ENCODE data around the gene TFDP3.

The TFDP3 gene

DNA sequence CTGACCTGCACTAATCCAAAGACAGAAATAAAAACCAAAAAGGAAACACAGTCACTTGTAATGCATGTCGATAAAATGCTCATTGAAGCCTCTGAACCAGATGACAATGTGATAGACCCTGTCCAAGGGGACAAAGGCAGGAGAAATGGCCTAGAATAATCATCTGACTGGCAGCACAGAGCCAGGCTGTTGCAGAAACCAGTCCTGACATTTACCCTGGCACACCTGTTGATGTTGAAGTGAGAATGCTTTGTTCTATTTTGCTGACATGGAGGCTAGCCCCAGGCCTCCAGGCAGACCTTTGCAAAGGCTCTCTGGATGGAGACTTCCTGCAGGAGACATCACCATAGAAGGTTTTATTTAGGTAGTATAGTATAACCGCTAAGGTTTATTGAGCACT, 41.0 kb downstream of the TFDP3 start:
- no peak overlapping the region for H3K4me3 ChIP-seq (replicated peaks; ENCODE audit: low read depth, low read length)
- TF ChIP-seq CTCF (IDR thresholded peaks at IDR 0.05; ENCODE audit: low read depth, low read length, missing control alignments), result no peak
- DNase-seq (ENCODE audit: extremely low read depth, low read depth), result no peak

DNA sequence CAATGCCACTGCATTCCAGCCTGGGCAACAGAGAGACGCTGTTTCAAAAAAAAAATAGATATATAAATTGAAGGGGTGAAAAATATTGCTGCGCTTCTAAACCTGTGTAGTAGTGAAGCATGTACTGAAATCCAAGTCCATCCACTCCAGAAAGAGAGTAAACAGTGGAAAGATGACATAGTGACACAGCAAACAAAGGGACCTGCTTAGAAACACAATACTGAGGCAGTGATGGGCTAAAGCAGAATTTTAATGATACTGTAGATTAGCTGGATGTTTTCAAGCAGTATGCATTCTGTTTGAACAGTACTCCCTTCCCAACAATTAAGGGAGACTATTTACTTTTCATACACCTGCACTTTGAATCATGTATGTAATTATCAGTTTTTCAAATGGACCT, 42.5 kb downstream of the TFDP3 start:
- no peak for TF ChIP-seq CTCF (IDR thresholded peaks at IDR 0.05; ENCODE audit: low read depth, low read length, missing control alignments)
- no peak for DNase-seq (ENCODE audit: extremely low read depth, low read depth)
- H3K4me3 ChIP-seq (replicated peaks; ENCODE audit: low read depth, low read length), result no peak overlapping the region

GRCh38 chrX:133175162-133175561, 43.0 kb downstream of the TFDP3 start:
- no peak overlapping the region for H3K4me3 ChIP-seq (replicated peaks; ENCODE audit: low read depth, low read length)
- no peak for TF ChIP-seq CTCF (IDR thresholded peaks at IDR 0.05; ENCODE audit: low read depth, low read length, missing control alignments)
- DNase-seq (ENCODE audit: extremely low read depth, low read depth), result no peak

GRCh38 chrX:133171962-133172708, 46.0 kb downstream of the TFDP3 start:
- DNase-seq (ENCODE audit: extremely low read depth, low read depth), result no peak
- no peak overlapping the region for H3K4me3 ChIP-seq (replicated peaks; ENCODE audit: low read depth, low read length)
- TF ChIP-seq CTCF (IDR thresholded peaks at IDR 0.05; ENCODE audit: low read depth, low read length, missing control alignments), result no peak
